HFF-Myc (cell line): ENCODE results near the gene FCAMR.

Source experiments
- DNase-seq: peaks from one replicate; pipeline ENCODE4 v3.0.0-alpha.2; 2011; ENCODE audit warnings: low read depth; ENCODE audit errors: extremely low read depth
- H3K4me3 ChIP-seq: replicated peaks from 2 replicates; pipeline ENCODE4 v1.5.1; 2011; ENCODE audit warnings: low read depth, mild to moderate bottlenecking, control low read depth, low read length
- CTCF ChIP-seq: IDR thresholded peaks from 2 replicates; pipeline ENCODE4 v1.5.1; 2012; ENCODE audit warnings: mild to moderate bottlenecking, low read depth, low read length, control low read depth; ENCODE audit errors: missing control alignments

The FCAMR gene

DNA sequence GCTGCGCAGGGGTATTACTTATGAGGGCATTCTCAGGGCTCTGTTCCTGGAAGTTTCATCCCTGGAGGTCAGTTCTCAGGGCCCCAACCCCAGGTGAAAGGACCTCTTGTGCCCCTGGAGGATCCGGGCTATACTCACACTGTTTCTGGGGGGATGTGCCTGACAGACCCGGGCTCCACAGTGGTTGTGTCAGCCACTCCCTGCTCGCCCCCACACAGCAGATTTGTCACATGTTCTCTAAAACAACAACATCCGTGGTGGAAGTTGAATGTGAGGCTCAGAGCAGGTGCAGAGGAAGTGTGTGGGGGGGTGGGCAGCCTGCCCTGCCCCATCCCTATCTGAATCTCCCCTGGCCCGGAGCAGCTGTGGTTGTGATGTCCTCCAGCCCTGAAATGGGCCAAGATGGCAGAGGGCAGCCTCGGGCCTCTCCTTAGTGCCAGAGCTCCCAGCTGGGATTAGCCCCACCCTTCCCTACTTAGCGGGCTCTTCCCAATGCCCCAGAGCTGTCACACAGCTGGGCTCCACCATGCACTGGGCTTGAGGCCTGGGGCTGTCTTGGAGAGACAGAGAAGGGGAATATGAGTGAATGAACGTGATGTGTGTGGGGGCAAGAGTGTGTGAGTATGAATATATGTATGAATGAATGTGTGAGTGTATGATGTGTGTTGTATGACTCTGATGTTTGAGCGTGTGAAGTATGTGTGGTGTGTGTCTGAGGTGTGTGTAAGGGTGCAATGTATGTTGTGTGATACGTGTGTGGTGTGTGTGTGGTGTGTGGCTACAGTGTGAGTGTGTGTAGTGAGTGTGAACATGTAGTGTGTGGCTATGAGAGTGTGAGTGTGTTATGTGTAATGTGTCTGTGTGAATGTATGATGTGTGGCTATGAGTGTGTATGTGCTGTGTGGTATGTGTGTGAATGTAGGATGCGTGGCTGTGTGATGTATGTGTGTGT lies 47.0 kb downstream of the FCAMR start:
- H3K4me3 ChIP-seq: no peak overlapping the region
- TF ChIP-seq CTCF: no peak
- no peak for DNase-seq

GRCh38 chr1:206922524-206922923 lies 47.7 kb downstream of the FCAMR start:
- DNase-seq: no peak
- no peak for TF ChIP-seq CTCF
- no peak overlapping the region for H3K4me3 ChIP-seq

- TF ChIP-seq CTCF: no peak
- H3K4me3 ChIP-seq: no peak within 1 kb of the TSS
These were observed 48.4 kb downstream of the FCAMR start, which contains the start of gene FCMR for GRCh38 chr1:206921772-206922265. Gene FCMR, minus strand, starts transcription at chr1:206921941. Its CDS starts 87 bp downstream, at chr1:206921854.

GRCh38 chr1:206918076-206918475 lies 52.2 kb downstream of the FCAMR start:
- no peak for DNase-seq
- TF ChIP-seq CTCF: no peak
- H3K4me3 ChIP-seq: no peak overlapping the region

More at GRCh38 chr1:206921772-206922265, 48.4 kb downstream of the FCAMR start, which contains the start of gene FCMR:
- DNase-seq: no peak

DNA sequence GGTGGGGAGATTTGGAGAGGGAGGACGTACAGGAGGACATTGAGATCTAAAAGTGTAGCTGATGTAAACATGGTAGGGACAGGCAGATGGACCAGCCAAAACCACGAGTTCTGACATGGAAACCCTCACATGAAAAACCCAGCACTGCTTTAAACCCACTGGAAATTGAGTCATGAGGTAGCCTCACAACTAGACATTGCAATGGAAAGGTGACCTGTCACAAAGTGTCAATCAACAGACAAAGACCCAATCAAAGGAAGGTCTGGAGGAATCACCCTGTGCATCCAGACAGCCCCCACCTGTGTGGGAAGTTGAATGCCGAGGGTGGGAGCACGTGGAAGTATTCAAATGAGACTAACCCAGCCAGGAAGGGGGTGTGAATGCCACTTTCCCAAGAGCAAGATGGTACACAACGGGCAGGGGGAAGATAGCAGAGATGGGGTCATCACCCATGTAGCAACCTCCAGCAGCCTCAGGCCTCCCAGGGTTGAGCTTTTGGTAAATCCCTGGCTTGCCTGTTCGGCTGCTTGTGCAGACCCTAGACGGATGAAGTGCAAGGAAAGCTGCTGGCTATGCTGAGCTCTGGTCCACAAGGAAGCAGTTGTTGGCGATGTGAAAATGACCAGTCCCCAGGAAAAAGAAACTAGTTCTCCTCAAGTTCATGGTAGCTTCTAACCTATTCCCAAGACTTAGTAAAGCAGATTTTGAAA lies 54.1 kb downstream of the FCAMR start:
- DNase-seq: no peak
- TF ChIP-seq CTCF: no peak
- no peak overlapping the region for H3K4me3 ChIP-seq

DNA sequence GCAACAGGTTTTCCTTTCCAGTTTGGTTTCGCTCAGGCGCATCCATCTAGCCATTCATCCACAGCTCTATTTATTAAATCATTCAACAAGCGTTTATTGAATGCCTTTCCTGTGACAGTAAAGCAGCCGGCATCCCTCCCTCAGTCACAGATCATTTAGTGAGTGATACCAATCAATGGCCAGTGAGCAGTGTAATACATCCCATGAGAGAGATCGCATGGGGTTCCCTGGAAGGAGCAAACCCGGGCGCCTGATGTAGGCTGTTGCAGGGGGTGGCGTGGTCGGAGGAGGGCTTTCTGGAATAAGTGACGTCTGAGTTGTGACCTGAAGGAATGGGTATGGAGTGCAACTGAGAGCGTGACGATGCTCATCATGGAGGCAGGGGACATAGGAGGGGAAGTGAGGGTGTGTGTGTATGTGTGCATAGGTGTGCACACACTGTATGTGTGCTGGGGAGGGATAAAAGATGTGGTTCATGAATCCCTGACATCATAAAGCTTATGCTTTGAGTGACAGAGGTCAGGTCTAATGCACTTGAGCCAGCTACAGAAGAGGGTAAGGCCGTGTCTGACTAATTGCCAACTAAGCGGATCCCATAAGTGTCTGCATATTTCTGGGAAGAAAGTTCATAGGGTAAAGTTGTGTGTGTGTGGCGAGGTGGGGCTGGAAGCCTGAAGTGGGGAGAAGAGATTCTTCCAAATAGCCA lies 55.1 kb downstream of the FCAMR start:
- no peak for TF ChIP-seq CTCF
- H3K4me3 ChIP-seq: no peak overlapping the region
- DNase-seq: no peak
